GM18858 (cell line): ENCODE data around the gene RASL12.
"Not testable (repeated sequence)": the region's sequence is repeated elsewhere in the genome, so short reads cannot be mapped to it uniquely, and the experiment has no call there.

ENCODE experiments used
- ATAC-seq: cut with Tn5 transposase; IDR thresholded peaks from one replicate; pipeline ENCODE4 v1.9.1; 2021; ENCODE audit not compliant: unreplicated experiment

Gene RASL12, protein sequence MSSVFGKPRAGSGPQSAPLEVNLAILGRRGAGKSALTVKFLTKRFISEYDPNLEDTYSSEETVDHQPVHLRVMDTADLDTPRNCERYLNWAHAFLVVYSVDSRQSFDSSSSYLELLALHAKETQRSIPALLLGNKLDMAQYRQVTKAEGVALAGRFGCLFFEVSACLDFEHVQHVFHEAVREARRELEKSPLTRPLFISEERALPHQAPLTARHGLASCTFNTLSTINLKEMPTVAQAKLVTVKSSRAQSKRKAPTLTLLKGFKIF

DNA sequence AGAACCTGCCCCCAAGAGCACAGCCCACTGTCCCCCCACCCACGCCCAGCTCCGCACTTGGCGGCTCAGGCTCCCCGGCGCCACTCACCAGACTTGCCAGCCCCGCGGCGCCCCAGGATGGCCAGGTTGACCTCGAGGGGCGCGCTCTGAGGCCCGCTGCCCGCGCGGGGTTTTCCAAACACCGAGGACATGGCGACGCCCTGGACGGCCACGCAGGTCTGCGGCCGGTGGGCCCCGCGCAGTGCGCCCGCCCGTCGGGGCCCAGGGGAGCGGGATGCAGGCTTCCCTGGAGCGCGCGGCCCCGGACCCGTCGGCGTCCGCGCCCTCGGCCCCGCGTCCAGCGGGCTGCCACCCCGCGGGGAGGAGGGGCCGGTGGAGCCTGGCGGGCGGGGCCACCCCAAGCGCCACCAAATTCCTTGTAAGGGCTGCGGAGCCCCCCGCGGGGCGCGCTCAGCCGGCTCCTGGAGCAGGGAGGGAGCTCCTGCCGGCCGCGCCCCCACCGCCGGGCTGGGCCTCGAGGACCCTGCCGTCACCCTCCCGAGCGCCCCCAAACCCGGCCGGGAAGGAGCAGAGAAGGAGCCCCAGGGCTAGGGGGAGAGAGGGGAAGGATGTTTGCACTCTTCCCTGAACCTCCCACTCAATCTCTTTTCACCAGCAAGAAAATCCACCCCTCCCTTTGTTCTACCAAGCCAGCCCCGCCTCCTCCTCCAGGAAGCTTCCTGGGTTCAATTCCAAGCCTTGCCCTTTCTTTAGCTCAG lies at the start of gene RASL12:
Gene RASL12 (minus strand): TSS at position 347 of the 758 bp plus-strand sequence. CDS start 156 bp downstream, at position 191.
- ATAC-seq: no peak

DNA sequence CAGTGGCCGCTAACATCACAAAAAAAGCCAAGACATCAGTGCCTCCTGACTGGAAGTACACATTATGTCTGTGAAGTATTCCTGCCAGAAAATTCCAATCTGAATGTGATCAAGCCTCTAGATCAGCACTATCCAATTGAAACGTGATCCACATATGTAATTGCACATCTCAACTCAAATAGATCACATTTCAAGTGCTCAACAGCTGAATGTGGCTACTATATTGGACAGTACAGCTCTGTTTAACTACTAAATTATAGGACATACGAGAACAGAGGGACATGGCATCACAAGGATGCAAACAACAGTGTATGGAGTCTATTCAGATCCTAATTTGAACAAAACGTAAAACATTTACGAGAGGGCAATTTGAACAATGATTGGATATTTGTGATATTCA lies 47.8 kb upstream of the RASL12 start:
- no peak for ATAC-seq

DNA sequence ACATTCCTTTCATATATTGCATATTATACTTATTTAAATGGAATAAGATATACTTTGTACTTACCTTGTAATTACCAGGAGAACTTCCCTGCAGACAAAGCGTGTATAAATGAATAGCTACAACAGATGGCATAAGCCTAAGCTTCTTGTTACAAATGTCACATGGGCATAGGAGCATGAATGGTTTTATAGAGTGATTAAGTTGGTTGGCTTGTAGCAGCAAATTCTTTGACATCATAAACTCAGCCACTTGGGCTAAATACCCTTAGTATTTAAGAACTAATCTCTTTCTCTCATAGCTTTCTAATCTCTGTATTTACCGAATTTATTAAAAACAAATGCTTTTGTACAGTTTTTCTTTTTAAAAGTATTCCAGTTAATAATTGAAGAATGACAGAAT lies 47.3 kb upstream of the RASL12 start, which contains the start of gene UBAP1L:
Gene UBAP1L (minus strand): TSS at position 115 of the 400 bp plus-strand sequence. CDS start 8,985 bp downstream, outside the sequence.
- ATAC-seq: no peak

DNA sequence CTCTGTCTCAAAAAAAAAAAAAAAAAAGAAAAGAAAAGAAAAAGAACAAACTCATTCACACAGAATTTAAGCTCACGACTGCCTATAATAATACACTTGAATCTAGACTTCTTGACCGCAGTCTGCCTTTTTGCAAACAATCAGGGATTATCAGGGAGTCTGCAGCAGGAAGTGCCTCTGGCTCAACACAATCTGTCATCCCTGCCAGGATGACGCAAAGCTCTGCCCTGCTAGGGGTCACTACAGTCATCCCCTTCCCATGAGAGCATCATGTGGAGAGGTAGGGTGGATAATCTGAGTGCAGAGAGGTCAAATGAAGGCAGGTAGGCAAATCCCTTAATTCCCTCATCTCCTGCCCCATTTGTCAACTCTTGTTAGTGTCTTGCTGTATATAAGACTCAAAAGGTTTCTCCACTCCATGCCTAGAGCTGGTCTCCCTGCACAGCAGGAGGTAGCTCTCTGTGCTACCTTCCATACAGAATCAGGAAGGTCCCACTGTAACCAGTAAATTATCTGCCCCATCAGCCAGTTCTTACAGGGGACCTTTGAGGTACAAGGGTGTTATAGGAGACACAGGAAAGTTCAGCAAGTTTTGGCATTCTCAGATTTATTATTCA lies 43.0 kb upstream of the RASL12 start:
- ATAC-seq: no peak

DNA sequence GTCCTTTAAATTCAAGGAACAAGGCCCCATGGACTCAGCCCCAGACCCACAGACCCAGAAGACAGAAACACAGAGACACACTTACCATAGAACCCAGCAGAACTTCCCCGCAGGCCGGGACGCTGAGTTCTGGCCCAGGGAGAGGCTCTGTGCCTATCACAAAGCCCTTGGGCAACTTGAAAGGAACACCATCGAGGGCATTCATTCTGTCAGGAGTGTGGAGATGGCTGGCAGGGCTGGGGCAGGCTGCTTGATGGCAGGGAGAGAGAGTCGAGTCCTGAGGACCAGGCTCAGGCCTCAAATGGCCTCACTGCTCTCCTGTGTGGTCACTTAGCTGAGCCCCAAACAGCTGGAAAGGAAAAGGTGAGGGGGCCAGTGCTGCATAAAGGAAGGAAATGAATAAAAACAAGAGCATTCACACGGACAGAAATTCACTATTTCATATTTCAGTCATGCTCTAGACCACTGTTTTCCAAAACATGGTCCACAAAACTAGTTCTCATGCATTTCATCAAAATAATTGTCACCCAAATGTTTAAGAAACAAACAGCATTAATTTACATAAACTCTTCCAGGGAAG lies 38.3 kb upstream of the RASL12 start:
- no peak for ATAC-seq

DNA sequence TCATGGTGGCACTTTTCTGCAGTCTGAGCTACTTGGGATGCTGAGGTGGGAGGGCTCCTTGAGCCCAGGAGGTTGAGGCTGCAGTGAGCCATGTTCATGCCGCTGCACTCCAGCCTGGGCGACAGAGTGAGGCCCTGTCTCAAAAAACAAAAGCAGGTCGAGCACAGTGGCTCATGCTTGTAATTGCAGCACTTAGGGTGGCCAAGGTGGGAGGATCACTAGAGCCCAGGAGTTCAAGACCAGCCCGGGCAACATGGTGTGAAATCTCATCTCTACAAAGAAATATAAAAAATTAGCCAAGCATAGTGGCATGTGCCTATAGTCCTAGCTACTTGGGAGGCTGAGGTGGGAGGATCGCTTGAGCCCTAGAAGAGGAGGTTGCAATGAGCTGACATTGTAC lies 37.2 kb upstream of the RASL12 start:
- ATAC-seq: no peak

DNA sequence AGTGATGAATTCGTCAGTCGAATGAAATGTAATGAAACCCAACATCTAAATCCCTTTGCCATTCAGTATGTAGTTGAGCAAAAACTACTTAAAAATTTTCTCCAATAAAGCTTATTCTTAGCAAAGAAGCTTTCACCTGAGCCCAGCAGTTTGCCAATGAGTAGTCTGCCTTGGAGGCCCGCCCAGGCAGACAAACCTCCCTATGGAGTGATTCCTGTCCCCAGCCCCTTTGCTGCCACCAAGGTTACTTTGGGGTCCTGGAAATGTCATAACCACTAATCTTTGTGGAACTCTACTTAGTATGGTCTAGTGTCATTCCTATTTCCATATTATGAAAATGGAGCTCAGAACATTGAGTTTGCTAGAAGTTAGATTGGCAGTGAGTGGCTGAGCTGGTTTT lies 35.1 kb upstream of the RASL12 start:
- no peak for ATAC-seq

DNA sequence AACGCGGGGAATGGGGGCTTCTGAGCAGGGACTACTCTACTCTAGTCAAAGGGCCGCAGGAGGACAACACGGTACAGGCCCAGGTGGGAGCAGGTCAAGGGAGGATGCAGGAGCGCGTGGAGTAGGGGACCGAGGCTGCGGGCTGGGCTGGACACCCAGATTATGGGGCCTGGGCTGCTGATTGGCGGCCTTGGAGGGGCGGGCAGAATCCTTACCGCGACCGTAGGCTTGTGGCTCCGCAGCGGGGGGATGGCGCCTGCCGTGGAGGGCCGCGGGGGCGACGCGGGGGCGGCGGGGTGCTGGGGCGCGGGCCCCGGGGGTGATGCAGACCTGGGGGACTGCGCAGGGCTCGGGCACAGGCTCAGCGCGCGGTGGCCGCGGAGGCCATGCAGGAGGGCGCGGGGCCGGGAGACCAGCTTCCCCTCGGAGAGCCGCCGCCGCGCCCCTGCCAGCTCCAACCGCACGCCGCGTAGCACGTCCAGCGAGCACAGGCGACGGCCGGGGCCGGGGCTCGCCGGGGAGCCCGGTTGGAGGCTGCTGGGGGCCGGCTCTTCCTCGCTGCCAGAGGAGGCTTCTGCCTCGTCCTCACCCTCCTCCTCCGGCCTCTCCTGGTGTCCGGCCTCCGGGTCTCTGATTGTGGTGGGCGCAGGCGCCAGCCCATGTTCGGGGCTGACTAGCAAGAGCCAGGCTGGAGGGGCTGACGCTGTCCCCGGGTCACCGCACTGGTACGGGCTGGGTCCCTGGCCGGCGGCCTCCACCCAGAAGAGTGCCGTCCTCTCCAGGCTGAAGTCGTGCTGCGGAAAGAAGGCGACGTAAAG lies 34.3 kb upstream of the RASL12 start:
- no peak for ATAC-seq

DNA sequence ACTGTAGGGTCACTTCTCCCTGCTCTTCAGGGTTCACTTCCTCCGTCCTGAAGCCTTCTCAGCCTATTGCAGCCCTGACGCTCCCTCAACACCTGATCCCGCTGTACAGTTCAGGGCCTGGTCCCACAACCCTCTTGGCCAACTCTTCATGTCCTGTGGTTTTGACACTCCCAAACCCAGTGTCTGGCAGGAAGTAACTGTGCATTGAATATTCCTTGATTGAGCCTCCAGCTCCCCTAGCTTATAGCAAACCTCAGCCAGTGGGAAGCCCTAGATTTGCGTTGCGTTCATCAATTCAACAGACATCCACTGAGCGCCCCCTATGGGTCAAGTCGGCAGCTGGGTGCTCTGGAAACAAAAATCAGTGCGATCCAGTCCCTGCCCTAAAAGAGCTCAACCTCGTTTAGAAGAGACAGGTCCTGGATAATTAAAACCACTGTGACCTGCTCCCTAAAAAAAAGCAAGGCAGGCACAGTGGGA lies 33.7 kb upstream of the RASL12 start:
- no peak for ATAC-seq

DNA sequence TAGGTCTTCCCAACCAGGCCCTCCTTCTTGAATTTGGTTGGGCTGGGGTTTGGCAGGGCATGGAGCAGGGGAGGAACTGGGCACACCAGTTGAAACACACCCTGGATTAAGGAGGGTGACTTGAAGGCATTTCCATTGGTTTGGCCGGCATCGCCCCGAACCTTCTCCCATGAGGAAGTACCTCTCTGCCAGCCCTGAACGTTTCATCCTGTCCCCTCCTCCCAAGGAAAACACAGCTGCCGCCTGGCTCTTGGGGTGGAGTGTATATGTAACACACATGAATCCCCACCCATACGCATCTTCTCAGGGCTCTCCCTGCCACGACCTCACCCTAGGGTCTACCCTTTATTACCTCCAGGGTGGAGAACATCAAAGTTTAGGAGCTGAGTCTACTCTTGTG lies 32.7 kb upstream of the RASL12 start:
- ATAC-seq: no peak

DNA sequence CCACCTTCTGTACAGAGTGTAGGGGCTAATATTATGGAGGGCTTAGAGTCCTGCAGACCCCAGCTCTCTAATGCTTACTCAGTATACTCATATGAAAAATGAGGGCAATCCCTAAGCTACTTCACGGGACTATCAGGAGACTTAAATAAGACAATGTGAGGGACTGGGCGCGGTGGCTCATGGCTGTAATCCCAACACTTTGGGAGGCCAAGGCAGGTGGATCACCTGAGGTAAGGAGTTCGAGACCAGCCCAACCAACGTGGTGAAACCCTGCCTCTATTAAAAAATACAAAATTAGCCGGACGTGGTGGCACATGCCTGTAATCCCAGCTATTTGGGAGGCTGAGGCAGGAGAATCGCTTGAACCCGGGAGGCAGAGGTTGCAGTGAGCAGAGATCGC lies 32.0 kb upstream of the RASL12 start:
- ATAC-seq: not testable (repeated sequence)

DNA sequence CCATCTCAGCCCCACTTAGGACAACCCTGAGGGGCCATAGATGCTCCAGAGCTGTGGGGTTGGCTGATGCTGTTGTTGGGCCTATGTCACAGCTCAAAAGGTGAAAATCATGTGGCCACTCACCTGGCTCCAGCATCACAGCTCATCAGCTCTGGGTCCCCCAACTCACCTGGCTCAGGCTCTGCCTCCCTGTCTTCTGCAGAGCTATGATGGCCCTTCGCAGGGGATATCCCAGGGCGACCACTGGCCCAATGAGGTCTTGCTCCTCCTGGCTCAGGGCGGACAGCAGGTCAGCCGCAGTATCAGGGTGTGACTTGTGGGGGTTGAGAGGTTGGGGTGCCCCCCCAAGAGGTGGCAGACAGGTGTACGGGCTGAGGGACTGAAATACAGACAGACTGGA lies 31.5 kb upstream of the RASL12 start:
- no peak for ATAC-seq

DNA sequence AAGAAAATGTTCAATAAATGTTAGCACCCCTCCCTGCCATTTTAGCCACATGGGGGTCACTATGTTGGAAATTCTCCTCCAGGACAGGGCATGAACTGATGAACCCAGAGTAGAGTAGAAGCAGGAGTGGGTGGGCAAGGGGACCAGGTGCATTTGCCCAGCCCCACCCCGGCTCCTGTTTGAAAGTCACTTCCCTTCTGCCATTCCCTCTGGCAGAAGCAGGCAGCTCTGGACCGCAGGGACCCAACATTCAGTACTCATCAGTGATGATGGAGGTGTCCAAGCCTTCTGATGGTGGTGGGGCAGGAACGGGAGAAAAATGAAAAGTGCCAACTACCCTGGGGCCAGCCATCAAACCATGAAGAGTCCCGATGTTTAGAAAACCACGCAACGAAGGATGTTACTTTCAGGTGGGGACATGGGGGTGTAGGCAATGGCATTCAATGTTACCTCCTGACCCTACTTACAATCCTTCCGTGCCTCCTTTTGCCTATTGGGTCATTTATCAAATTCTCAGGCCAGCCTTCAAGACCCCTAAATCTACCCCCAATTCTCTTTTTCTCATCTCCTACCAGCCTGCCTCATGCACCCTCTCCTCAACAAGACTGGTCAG lies 30.0 kb upstream of the RASL12 start:
- no peak for ATAC-seq

DNA sequence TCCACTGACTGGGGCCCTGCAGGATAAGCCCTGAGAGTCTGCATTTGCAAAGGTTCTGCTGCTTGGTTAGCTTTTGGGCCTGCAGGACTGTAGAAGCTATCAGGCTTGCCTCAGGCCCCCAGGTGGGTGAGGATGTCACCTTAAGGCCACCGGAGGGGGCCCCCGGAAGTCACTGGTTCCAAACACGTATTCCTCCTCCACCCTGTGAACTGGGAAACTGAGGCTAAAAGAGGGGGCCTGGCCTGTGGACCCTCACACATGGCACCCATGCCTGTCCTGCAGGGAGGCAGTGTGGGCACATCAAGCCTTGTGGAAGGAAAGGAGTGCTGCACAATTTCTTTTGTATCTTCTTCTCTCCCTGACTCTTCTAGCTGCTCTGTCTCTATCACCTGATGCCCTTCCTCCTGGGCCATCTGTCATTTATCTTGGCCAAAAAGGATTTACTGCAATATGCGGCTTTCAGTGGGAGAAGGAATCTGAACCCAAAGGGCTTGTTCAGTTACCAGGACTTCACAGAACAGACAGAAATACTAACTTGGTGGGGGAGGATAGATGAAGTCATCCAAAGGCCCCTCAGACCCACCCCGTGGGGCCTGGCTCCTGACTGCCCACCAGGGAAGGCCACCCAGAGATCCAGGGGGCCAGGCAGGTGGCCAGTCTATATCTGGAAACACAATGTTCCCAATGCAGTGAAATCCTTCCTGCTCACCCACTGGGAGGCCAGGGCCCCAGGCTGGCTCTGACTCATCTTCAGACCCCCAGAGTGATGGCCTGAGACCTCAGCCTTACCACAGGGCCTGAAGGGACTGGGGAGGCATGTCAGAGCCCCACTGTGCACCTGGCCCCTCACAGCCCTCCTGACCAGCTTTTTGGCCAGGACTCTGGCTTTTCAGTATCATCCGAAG lies 28.9 kb upstream of the RASL12 start:
- ATAC-seq: no peak

DNA sequence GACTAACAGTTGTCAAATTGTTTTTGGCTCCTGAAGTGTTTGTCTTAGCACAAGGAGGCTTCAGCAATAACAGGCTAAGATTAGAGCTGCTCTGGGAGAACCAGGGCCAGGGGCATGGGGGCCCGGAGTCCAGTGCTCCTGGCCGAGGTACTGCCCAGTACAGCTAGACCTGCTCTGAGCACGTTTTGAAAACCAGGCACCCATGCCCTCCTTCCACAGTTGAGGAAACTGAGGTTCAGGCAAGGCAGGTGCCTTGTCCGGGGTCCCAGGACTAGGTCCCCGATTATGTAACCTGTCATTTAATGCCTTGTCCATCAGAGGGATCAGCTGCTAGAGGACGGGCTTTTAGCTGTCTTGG lies 27.9 kb upstream of the RASL12 start:
- no peak for ATAC-seq

DNA sequence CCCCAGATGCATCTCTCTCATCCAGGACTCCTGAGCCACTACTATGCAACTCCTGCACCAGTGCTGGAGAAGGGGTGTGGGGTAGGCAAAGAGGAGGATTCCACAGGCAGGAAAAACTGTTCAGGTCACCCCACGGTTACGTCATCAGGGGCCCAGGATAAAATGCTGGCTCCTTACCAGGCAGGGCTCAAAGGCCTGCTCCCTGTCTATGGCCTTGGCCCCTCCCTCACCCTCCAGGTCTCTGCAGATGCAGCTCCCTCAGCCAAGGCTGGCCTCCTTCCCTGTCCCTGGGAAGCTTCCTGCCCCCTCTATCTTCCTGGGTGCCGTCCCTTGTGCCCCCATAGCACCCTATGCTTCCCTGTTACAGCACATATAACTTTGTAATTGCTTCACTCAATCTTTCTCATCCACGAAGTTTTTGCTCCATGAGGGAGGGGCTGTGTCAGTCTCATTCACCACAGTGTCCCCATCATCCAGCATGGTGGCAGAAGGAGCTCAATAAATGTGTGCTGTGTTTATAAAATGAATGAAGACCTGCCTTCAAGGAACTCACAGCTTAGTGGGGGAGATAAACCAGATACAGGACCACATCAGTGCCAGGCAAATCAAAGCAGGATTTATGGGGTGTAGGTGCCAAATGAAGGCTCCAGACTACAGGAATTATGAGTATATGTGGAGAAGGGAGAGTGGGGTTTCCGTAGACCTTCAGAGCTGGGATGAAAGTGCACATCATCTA lies 27.4 kb upstream of the RASL12 start:
- no peak for ATAC-seq

DNA sequence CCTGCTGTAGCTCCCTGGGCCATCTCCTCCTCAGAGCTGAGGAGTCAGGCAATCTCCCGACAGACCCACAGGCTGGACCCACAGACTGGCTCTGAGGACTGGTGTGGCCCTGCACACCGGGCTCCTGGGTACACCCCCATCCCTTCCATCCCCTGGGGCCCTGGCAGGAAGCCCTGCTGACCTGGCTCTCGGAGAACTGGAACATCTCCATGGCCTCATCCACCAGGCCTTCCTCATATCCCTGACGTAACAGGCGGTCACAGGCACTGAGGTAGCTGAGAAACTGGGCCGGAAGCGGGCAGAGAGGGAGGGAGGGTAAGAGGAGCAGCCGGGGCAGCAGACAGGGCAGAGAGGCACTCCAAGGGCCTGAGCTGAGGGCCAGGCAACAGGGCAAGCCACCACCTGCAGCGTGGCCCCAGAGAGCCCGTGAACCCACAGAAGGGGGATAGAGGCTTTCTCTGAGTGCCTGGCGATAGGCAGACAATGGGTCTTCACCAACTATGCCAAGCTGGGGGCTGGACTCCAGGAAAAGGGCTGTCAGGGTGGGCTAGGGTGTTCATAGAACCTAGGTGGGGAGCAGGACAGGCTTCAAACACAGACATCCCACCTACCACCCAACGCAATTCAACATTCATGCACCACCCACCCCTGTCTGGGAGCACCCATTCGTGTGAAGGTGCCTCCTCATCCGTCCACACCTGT lies 26.7 kb upstream of the RASL12 start:
- ATAC-seq: no peak

DNA sequence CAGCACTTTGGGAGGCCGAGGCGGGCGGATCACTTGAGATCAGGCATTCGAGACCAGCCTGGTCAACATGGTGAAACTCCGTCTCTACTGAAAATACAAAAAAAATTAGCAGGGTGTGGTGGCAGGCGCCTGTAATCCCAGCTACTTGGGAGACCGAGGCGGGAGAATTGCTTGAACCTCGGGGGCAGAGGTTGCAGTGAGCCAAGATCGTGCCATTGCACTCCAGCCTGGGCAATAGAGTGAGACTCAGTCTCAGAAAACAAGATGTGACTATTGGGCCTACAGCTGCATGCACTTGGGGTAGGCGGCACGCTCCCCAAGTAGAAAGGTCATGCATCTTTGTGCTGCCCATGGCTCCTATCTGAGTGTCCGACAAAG lies 26.0 kb upstream of the RASL12 start:
- ATAC-seq: not testable (repeated sequence)
